Upper lobe of right lung (tissue), 1 donor: ENCODE measurements around the gene PARP3. TPM values are rescaled to one million over a fixed set of nuclear protein-coding genes. Genes with fewer than 3 reads are reported as not detected.

ENCODE experiments used
- ATAC-seq: fragments of 200-7000 bp; cut with Tn5 transposase; one replicate; pipeline ENCODE4 v1.9.1; 2020; ENCODE audit warnings: mild to moderate bottlenecking, moderate library complexity
- DNase-seq: peaks from one replicate; pipeline ENCODE4 v3.0.0-alpha.2; 2020
- H3K27ac ChIP-seq: fragments of 200-600 bp; one replicate; pipeline ENCODE4 v1.8.0; 2022
- H3K27me3 ChIP-seq: fragments of 200-600 bp; one replicate; pipeline ENCODE4 v1.8.0; 2022; ENCODE audit warnings: mild to moderate bottlenecking
- H3K36me3 ChIP-seq: fragments of 200-600 bp; one replicate; pipeline ENCODE4 v1.8.0; 2022
- H3K4me1 ChIP-seq: fragments of 200-600 bp; one replicate; pipeline ENCODE4 v1.8.0; 2022
- H3K4me3 ChIP-seq: fragments of 200-600 bp; one replicate; pipeline ENCODE4 v1.8.0; 2022; ENCODE audit warnings: mild to moderate bottlenecking
- H3K9me3 ChIP-seq: fragments of 200-600 bp; one replicate; pipeline ENCODE4 v1.8.0; 2022
- intact Hi-C: fragments of 100-400 bp; cut with DNase I; formaldehyde crosslinking; loops from one replicate; pipeline ENCODE4 v1.11.0; 2022
- total RNA-seq: library from RNA; stranded (reverse); fragmentation: NEBNext Ultra II Directional; extraction: Animal tissue kit (Norgen Biotek cat#: 25700); gene quantifications from one replicate; pipeline ENCODE4 v1.2.1, GENCODE V29; 2021
- TF ChIP-seq, protein P1 (sequence below): fragments of 200-600 bp; IDR thresholded peaks from one replicate; pipeline ENCODE4 v1.8.0; 2022; ENCODE audit warnings: antibody characterized with exemption
- donor health status: DM: no; HTN: yes; CAD: no; lungs with severe emphysema.

Gene PARP3
- total RNA-seq, 1 donor from 2014 or later = 20.9 TPM

DNA sequence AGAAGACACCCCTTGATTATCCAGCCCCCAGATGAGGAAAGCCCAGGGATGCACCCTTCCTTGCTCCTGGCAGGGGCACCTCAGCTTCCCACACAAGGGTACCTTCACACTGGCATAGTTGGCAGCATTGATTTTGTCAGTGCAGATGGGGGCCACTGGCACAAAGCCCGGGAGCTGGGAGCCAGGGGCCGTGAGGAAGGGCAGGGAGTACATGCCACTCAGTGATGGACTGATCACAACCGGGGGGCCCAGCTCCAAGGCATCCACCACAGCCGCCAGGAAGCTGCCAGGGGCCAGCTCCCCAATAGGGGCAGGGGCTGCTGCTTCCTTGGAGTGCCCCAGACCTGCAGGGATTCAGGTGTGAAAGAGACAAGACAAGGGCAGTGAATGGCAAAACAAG lies 27.7 kb downstream of the PARP3 start:
- ATAC-seq (no peak), DNase-seq (no peak)
- H3K27ac ChIP-seq = no peak overlapping the region
- TF ChIP-seq, protein P1, sequence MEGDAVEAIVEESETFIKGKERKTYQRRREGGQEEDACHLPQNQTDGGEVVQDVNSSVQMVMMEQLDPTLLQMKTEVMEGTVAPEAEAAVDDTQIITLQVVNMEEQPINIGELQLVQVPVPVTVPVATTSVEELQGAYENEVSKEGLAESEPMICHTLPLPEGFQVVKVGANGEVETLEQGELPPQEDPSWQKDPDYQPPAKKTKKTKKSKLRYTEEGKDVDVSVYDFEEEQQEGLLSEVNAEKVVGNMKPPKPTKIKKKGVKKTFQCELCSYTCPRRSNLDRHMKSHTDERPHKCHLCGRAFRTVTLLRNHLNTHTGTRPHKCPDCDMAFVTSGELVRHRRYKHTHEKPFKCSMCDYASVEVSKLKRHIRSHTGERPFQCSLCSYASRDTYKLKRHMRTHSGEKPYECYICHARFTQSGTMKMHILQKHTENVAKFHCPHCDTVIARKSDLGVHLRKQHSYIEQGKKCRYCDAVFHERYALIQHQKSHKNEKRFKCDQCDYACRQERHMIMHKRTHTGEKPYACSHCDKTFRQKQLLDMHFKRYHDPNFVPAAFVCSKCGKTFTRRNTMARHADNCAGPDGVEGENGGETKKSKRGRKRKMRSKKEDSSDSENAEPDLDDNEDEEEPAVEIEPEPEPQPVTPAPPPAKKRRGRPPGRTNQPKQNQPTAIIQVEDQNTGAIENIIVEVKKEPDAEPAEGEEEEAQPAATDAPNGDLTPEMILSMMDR = no peak
- H3K4me1 ChIP-seq = peaks cover 24% of the 10 kb centered on the region
- intact Hi-C loops = no loop called here
- H3K9me3 ChIP-seq = no peaks in the 10 kb centered on the region
- H3K27me3 ChIP-seq = no peaks in the 10 kb centered on the region
- no peaks in the 10 kb centered on the region for H3K36me3 ChIP-seq
- no peak overlapping the region for H3K4me3 ChIP-seq

DNA sequence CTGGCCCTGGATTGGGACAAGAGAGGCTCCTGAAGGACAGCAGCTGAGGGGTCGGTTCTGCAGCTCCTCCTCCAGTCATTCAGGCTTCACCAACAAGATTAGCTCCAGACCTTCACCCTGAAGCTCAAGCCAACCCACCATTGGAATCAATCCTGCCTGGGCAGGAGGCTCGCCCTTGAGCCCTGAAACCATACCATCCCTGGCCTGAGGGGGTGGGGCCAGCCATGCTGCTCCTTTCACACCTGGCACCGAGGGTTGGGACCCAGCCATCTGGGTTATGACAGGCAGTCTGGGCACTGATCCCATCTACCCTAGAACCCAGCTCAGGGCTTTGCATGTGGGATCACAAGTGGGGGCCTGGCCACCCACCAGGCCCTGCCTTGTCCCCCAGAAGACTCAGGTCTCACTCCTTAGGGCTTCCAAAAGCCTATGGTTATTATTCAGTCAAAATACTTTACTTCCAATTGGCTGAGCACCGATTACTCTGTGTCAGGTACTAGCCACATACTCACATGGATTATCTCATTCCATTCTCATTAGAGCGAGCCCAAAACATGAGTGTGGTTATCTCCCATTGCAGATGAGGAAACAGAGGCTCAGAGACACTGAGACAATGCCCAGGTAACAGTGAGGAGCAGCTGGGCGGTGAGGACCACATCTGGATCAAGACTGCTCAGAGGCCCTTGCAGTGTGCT lies 28.6 kb downstream of the PARP3 start:
- ATAC-seq (no peak), DNase-seq (no peak)
- TF ChIP-seq, protein P1 = no peak
- Histone ChIP-seq H3K4me1 (peaks cover 27% of the 10 kb centered on the region), H3K4me3 (no peak overlapping the region), H3K27me3 (no peaks in the 10 kb centered on the region), H3K36me3 (no peaks in the 10 kb centered on the region), H3K27ac (no peak overlapping the region), H3K9me3 (no peaks in the 10 kb centered on the region)
- intact Hi-C loops = no loop called here

DNA sequence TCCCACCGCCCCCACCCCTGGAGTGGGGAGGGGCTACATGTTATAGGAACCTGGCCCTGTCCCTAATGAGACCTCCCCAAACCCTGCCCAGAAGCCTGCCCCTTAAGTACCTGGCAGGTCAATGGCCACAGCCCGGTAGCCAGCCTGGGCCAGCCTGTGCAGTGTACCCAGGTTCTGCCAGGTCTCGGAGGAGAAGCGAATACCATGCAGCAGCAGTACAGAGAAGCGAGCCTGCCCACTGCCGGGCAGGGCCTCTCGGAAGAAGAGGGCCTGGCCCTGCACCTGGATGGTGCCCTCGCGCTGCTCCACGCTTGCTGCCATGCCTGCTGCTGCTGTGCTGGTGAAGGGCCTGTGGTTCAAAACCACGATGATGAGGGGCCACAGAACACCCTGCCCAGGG lies 29.2 kb downstream of the PARP3 start:
- Histone ChIP-seq H3K36me3 (no peaks in the 10 kb centered on the region), H3K4me3 (no peak overlapping the region), H3K27me3 (no peaks in the 10 kb centered on the region), H3K4me1 (peaks cover 30% of the 10 kb centered on the region), H3K9me3 (no peaks in the 10 kb centered on the region), H3K27ac (no peak overlapping the region)
- intact Hi-C loops = no loop called here
- TF ChIP-seq, protein P1 = no peak
- DNase-seq = no peak
- ATAC-seq = no peak

DNA sequence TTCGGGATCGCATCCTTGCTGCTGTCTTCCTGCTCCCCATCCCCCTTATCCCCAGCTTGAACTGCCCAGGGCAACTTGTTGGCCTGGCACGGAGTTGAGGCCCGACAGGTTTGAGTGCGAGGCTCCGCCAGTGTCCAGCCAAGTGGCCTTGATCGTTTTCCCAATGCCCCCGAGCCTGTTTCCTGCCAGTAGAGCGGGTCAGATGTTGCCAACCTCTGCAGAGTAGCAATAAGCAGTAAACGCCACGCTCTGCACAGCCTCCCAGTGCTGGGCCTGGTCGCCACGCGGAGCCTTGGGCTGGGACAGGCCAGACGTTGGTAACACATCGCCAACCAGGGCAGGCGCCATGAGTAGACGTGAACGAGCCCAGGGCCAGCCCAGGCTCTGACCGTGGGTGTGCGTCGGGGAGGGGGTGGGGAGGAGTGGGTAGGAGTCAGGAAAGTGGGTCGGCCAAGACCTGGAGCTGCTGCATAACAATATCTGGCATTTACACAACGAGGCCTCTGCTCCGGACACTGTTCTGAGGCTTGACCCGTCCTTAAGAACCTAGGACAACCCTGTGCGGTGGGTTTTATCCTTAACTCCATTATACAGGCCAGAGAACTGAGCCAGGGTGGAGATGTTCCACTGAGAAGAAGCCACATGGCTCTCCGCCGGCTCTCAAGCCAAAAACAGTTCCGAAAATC lies 32.3 kb downstream of the PARP3 start:
- H3K27me3 ChIP-seq = no peaks in the 10 kb centered on the region
- H3K4me1 ChIP-seq = peaks cover 21% of the 10 kb centered on the region
- peak overlapping the region; percentile 72 for H3K4me3 ChIP-seq
- TF ChIP-seq, protein P1 = peak; percentile 6
- DNase-seq (peak; percentile 74), ATAC-seq (peak; percentile 11)
- no peaks in the 10 kb centered on the region for H3K9me3 ChIP-seq
- no peaks in the 10 kb centered on the region for H3K36me3 ChIP-seq
- intact Hi-C loops = no loop called here
- peak overlapping the region; percentile 93 for H3K27ac ChIP-seq

DNA sequence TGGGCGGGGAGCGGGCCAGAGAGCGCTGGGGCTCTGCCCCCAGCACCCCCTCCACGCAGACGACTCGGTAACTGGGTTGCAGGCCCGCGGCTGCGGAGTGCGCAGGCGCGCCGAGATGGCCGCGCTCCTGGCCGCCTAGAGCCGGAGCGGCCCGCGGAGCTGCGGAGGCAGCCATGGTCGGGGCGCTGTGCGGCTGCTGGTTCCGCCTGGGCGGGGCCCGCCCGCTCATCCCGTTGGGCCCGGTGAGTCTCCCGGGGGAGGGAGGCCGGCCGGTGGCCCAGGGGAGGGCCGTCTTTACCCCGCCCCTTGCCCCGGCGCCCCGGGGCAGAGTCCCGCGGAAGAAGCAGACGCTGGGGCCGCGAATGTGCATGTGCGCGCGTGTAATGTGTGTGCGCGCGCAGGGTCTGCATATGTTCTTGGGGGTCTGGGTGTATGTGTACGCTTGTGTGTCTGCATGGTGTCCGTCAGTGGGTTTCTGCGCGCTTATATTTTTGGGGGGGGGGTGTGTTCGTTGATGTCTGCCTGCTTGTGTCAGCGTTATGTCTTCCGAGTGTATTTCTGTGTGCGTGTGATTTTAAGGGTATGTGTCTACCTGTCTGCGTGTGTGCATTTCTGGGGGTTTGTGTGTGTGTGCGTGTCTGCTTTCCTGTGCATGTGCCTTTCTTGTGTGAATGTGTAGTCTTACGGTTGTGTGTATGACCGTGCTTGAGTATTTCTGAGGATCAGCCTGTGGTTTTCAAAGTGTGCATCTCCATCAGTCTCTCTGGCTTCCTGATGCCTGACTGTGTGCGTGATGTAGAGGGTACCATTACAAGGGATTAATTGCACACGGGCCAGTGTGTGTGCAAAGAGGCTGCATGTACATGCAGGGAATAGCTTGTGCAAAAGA lies 33.0 kb downstream of the PARP3 start, which contains the start of gene ABHD14A:
Gene ABHD14A, plus strand, starts transcription at position 102 of the 889 bp plus-strand sequence. Its CDS starts 72 bp downstream, at position 174.
- intact Hi-C loops = no loop called here
- peak within 1 kb of the TSS; percentile 93 for H3K27ac ChIP-seq
- peak; percentile 90 for DNase-seq

More for the DNA sequence above, 33.0 kb downstream of the PARP3 start, which contains the start of gene ABHD14A:
- Histone ChIP-seq H3K4me1 (peaks cover 21% of the 10 kb centered on the region), H3K36me3 (no peaks in the 10 kb centered on the region), H3K9me3 (no peaks in the 10 kb centered on the region), H3K4me3 (peak within 1 kb of the TSS; percentile 72), H3K27me3 (no peaks in the 10 kb centered on the region)
- ATAC-seq = peak; percentile 82
- TF ChIP-seq, protein P1 = no peak
